GM23338 (cell line): ENCODE measurements around the gene LPCAT3. TPM values are rescaled to one million over a fixed set of nuclear protein-coding genes. Genes with fewer than 3 reads are reported as not detected.
A peak's percentile ranks its signal among the peaks of the same experiment; 100 is the strongest.

ENCODE experiments used
- ATAC-seq: fragments of 200-7000 bp; cut with Tn5 transposase; 3 replicates; pipeline ENCODE4 v1.9.1; 2020
- DNase-seq: peaks from one replicate; pipeline ENCODE4 v3.0.0-alpha.2; 2015; ENCODE audit warnings: low spot score
- H2AFZ ChIP-seq: fragments of 200-600 bp; sonication (generic); 2 replicates; pipeline ENCODE4 v1.8.0; 2016; ENCODE audit warnings: antibody characterized with exemption, mild to moderate bottlenecking, moderate library complexity
- H3F3A ChIP-seq: fragments of 200-600 bp; sonication (generic); replicated peaks from 2 replicates; pipeline ENCODE4 v1.8.0; 2017; ENCODE audit warnings: antibody characterized with exemption, mixed run types, low read depth
- H3K27ac ChIP-seq: fragments of 200-600 bp; sonication (generic); 2 replicates; pipeline ENCODE4 v1.6.1; 2016; ENCODE audit warnings: low read depth
- H3K27me3 ChIP-seq: fragments of 200-600 bp; sonication (generic); 2 replicates; pipeline ENCODE4 v1.8.0; 2016; ENCODE audit warnings: mild to moderate bottlenecking, mixed run types, moderate library complexity; ENCODE audit not compliant: insufficient read depth
- H3K36me3 ChIP-seq: fragments of 200-600 bp; sonication (generic); 2 replicates; pipeline ENCODE4 v1.8.0; 2016; ENCODE audit warnings: mild to moderate bottlenecking; ENCODE audit not compliant: insufficient read depth
- H3K4me1 ChIP-seq: fragments of 200-600 bp; sonication (generic); 2 replicates; pipeline ENCODE4 v1.8.0; 2016; ENCODE audit warnings: mild to moderate bottlenecking, moderate library complexity; ENCODE audit not compliant: insufficient read depth
- H3K4me2 ChIP-seq: fragments of 200-600 bp; sonication (generic); 2 replicates; pipeline ENCODE4 v1.7.1; 2017; ENCODE audit warnings: mixed run types
- H3K4me3 ChIP-seq: fragments of 200-600 bp; sonication (generic); 2 replicates; pipeline ENCODE4 v1.6.1; 2016; ENCODE audit warnings: mixed run types
- H3K79me2 ChIP-seq: fragments of 200-600 bp; sonication (generic); replicated peaks from 2 replicates; pipeline ENCODE4 v1.8.0; 2017; ENCODE audit warnings: mild to moderate bottlenecking; ENCODE audit not compliant: insufficient read depth
- H3K9me2 ChIP-seq: fragments of 200-600 bp; sonication (generic); 2 replicates; pipeline ENCODE4 v1.8.0; 2017; ENCODE audit not compliant: insufficient read depth
- H4K20me1 ChIP-seq: fragments of 200-600 bp; sonication (generic); replicated peaks from 2 replicates; pipeline ENCODE4 v1.8.0; 2017; ENCODE audit warnings: mild to moderate bottlenecking; ENCODE audit not compliant: insufficient read depth
- H3K27ac Mint-ChIP-seq: 2 replicates; pipeline ENCODE4 v1.8.0; 2020; ENCODE audit warnings: inconsistent platforms, mild to moderate bottlenecking, moderate library complexity, mixed read lengths
- H3K27me3 Mint-ChIP-seq: 3 replicates; pipeline ENCODE4 v1.8.0; 2022; ENCODE audit warnings: low read depth, mild to moderate bottlenecking, moderate library complexity, mixed read lengths, inconsistent platforms; ENCODE audit not compliant: insufficient read depth, poor library complexity
- H3K36me3 Mint-ChIP-seq: 3 replicates; pipeline ENCODE4 v1.8.0; 2021; ENCODE audit warnings: low read depth, mild to moderate bottlenecking, inconsistent platforms, moderate library complexity, mixed read lengths
- H3K4me1 Mint-ChIP-seq: 3 replicates; pipeline ENCODE4 v1.8.0; 2020; ENCODE audit warnings: mild to moderate bottlenecking, inconsistent platforms, mixed read lengths
- H3K4me3 Mint-ChIP-seq: 3 replicates; pipeline ENCODE4 v1.8.0; 2021; ENCODE audit warnings: moderate library complexity, mild to moderate bottlenecking, inconsistent platforms, mixed read lengths
- H3K9me3 Mint-ChIP-seq: 3 replicates; pipeline ENCODE4 v1.8.0; 2020; ENCODE audit warnings: moderate library complexity, mild to moderate bottlenecking, inconsistent platforms, mixed read lengths
- CREB1 ChIP-seq: fragments of 250-450 bp; sonication (Bioruptor Pico); IDR thresholded peaks from 2 replicates; pipeline ENCODE4 v1.5.0; 2020; ENCODE audit warnings: low read depth, mild to moderate bottlenecking, moderate library complexity
- EZH2phosphoT487 ChIP-seq: fragments of 200-600 bp; sonication (generic); IDR thresholded peaks from one replicate; pipeline ENCODE4 v1.8.1; 2018; ENCODE audit warnings: antibody characterized with exemption; ENCODE audit not compliant: unreplicated experiment
- JUNB ChIP-seq: IDR thresholded peaks from one replicate; pipeline ENCODE4 v1.6.1; 2016; ENCODE audit warnings: antibody characterized with exemption; ENCODE audit not compliant: unreplicated experiment
- POLR2AphosphoS5 ChIP-seq: IDR thresholded peaks from 2 replicates; pipeline ENCODE4 v1.6.1; 2016; ENCODE audit warnings: antibody characterized with exemption, low read depth
- STAT1 ChIP-seq: IDR thresholded peaks from one replicate; pipeline ENCODE4 v1.6.1; 2016; ENCODE audit warnings: antibody characterized with exemption; ENCODE audit not compliant: unreplicated experiment
- ZNF114 ChIP-seq: fragments of 250-450 bp; sonication (Bioruptor Pico); IDR thresholded peaks from 2 replicates; pipeline ENCODE4 v1.5.0; 2020; ENCODE audit warnings: mild to moderate bottlenecking, moderate library complexity
- polyA plus RNA-seq: library from polyadenylated mRNA; unstranded; fragments of >200 nt; fragmentation: Nextera tagmentation; extraction: Ambion mirVana; gene quantifications from 2 replicates; pipeline ENCODE4 v1.2.1, GENCODE V29; 2016
- total RNA-seq: library from RNA; depleted of rRNA; stranded (reverse); fragments of >200 nt; shearing (Covaris generic); gene quantifications from 2 replicates; pipeline ENCODE4 v1.2.3, GENCODE V29; 2014
- TF ChIP-seq, protein P1 (sequence below): fragments of 250-450 bp; sonication (Bioruptor Pico); IDR thresholded peaks from 2 replicates; pipeline ENCODE4 v1.5.0; 2020; ENCODE audit warnings: mild to moderate bottlenecking, moderate library complexity
- TF ChIP-seq, protein P2 (sequence below), 2 experiments: fragments of 200-600 bp in 1 of 2; sonication (generic) in 1 of 2; conservative IDR thresholded peaks; 2 replicates each; pipeline versions ENCODE4 v1.5.1 to v1.6.1; 2016 to 2017; ENCODE audit warnings: antibody characterized with exemption in 2 of 2, low read depth in 2 of 2, mild to moderate bottlenecking in 2 of 2, moderate library complexity in 1 of 2

Gene LPCAT3
- total and polyA plus RNA-seq, 2 experiments from 2014 or later = 21.4 to 51.5 TPM

DNA sequence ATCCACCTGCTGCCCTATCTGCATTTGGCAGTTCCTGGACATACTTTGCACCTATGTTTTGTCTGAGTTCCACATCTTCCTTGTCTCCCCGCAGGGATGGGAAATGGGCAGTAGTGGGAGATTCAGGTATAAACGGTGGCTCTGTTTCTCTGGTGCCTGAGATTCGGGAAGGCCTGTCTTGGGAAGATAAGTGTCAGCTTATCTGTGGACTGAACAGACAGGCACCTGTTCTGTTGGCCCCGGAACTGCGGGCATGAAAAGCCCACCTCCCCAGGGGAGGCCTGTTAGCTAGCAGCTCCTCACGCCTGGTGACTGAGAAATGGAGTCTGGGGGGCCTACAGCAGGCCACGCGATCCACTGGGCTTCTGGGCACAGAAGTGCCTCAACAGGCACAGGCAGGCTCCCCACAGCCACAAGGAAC, 53.7 kb downstream of the LPCAT3 start (continued):
- TF ChIP-seq, protein P1, sequence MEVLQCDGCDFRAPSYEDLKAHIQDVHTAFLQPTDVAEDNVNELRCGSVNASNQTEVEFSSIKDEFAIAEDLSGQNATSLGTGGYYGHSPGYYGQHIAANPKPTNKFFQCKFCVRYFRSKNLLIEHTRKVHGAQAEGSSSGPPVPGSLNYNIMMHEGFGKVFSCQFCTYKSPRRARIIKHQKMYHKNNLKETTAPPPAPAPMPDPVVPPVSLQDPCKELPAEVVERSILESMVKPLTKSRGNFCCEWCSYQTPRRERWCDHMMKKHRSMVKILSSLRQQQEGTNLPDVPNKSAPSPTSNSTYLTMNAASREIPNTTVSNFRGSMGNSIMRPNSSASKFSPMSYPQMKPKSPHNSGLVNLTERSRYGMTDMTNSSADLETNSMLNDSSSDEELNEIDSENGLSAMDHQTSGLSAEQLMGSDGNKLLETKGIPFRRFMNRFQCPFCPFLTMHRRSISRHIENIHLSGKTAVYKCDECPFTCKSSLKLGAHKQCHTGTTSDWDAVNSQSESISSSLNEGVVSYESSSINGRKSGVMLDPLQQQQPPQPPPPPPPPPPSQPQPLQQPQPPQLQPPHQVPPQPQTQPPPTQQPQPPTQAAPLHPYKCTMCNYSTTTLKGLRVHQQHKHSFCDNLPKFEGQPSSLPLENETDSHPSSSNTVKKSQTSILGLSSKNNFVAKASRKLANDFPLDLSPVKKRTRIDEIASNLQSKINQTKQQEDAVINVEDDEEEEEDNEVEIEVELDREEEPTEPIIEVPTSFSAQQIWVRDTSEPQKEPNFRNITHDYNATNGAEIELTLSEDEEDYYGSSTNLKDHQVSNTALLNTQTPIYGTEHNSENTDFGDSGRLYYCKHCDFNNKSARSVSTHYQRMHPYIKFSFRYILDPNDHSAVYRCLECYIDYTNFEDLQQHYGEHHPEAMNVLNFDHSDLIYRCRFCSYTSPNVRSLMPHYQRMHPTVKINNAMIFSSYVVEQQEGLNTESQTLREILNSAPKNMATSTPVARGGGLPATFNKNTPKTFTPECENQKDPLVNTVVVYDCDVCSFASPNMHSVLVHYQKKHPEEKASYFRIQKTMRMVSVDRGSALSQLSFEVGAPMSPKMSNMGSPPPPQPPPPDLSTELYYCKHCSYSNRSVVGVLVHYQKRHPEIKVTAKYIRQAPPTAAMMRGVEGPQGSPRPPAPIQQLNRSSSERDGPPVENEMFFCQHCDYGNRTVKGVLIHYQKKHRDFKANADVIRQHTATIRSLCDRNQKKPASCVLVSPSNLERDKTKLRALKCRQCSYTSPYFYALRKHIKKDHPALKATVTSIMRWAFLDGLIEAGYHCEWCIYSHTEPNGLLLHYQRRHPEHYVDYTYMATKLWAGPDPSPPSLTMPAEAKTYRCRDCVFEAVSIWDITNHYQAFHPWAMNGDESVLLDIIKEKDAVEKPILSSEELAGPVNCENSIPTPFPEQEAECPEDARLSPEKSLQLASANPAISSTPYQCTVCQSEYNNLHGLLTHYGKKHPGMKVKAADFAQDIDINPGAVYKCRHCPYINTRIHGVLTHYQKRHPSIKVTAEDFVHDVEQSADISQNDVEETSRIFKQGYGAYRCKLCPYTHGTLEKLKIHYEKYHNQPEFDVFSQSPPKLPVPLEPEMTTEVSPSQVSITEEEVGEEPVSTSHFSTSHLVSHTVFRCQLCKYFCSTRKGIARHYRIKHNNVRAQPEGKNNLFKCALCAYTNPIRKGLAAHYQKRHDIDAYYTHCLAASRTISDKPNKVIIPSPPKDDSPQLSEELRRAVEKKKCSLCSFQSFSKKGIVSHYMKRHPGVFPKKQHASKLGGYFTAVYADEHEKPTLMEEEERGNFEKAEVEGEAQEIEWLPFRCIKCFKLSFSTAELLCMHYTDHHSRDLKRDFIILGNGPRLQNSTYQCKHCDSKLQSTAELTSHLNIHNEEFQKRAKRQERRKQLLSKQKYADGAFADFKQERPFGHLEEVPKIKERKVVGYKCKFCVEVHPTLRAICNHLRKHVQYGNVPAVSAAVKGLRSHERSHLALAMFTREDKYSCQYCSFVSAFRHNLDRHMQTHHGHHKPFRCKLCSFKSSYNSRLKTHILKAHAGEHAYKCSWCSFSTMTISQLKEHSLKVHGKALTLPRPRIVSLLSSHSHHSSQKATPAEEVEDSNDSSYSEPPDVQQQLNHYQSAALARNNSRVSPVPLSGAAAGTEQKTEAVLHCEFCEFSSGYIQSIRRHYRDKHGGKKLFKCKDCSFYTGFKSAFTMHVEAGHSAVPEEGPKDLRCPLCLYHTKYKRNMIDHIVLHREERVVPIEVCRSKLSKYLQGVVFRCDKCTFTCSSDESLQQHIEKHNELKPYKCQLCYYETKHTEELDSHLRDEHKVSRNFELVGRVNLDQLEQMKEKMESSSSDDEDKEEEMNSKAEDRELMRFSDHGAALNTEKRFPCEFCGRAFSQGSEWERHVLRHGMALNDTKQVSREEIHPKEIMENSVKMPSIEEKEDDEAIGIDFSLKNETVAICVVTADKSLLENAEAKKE = no peak
- TF ChIP-seq JUNB (no peak), STAT1 (no peak), EZH2phosphoT487 (no peak), CREB1 (no peak), ZNF114 (CRISPR knock-in tag) (no peak)

DNA sequence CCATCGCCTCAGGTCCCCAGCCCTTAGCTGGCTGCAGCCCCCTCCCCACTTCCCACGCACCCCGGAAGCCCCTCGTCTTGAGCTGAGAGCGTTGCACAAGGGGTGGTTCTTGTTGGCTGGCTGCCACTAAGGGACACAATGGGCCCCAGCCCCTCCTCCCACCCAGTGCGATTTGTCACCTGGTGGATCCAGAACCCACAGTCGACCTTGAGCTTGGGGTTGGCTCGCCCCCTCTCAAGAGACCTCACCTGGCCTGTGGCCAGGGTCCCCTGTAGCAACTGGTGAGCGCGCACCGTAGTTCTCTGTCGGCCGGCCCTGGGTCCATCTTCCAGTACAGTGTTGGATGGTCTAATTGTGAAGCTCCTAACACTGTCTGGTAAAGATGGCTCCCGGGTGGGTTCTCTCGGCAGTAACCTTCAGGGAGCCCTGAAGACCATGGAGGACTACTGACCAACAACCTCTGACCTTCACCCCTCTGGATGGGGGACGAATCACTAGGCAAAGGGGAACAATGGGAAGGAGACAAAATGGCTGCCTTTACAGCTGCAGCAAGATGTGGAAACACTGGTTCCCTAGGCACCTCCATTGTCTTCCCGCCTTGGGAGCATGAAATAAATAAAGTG, 54.4 kb downstream of the LPCAT3 start:
- Histone ChIP-seq H3K4me1 (peaks cover 40% of the 10 kb centered on the region), H2AFZ (no peak overlapping the region), H4K20me1 (peaks cover 7% of the 10 kb centered on the region; the same call in 1 of the 2 replicates), H3K79me2 (peaks cover 35% of the 10 kb centered on the region), H3K27me3 (no peaks in the 10 kb centered on the region), H3F3A (peaks cover 60% of the 10 kb centered on the region), H3K9me2 (no peaks in the 10 kb centered on the region), H3K4me3 (peak overlapping the region; percentile 95), H3K27ac (peak overlapping the region; percentile 98), H3K4me2 (peak overlapping the region; percentile 98), H3K36me3 (peaks cover 28% of the 10 kb centered on the region)
- peak overlapping the region; percentile 93 for H3K27ac Mint-ChIP-seq
- no peaks in the 10 kb centered on the region for H3K9me3 Mint-ChIP-seq
- peak overlapping the region; percentile 86 for H3K4me3 Mint-ChIP-seq
- peaks cover 25% of the 10 kb centered on the region for H3K27me3 Mint-ChIP-seq
- peaks cover 58% of the 10 kb centered on the region for H3K4me1 Mint-ChIP-seq
- peaks cover 50% of the 10 kb centered on the region for H3K36me3 Mint-ChIP-seq
- DNase-seq (no peak), ATAC-seq (no peak)
- TF ChIP-seq ZNF114 (CRISPR knock-in tag) (no peak), EZH2phosphoT487 (no peak), STAT1 (no peak), POLR2AphosphoS5 (no peak)
- TF ChIP-seq, protein P2, sequence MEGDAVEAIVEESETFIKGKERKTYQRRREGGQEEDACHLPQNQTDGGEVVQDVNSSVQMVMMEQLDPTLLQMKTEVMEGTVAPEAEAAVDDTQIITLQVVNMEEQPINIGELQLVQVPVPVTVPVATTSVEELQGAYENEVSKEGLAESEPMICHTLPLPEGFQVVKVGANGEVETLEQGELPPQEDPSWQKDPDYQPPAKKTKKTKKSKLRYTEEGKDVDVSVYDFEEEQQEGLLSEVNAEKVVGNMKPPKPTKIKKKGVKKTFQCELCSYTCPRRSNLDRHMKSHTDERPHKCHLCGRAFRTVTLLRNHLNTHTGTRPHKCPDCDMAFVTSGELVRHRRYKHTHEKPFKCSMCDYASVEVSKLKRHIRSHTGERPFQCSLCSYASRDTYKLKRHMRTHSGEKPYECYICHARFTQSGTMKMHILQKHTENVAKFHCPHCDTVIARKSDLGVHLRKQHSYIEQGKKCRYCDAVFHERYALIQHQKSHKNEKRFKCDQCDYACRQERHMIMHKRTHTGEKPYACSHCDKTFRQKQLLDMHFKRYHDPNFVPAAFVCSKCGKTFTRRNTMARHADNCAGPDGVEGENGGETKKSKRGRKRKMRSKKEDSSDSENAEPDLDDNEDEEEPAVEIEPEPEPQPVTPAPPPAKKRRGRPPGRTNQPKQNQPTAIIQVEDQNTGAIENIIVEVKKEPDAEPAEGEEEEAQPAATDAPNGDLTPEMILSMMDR (conservative IDR thresholded peaks at IDR 0.05; ENCODE audit: low read depth in 2 of 2) = no peak
